ENCODE data around the gene NSUN5. TPM values are rescaled to one million over a fixed set of nuclear protein-coding genes. Genes with fewer than 3 reads are reported as not detected.
"Not testable (repeated sequence)": the region's sequence is repeated elsewhere in the genome, so short reads cannot be mapped to it uniquely, and the experiment has no call there.

The NSUN5 gene
- total RNA-seq, 2 experiments from 2014 or later: 66.7 to 67.7 TPM

DNA sequence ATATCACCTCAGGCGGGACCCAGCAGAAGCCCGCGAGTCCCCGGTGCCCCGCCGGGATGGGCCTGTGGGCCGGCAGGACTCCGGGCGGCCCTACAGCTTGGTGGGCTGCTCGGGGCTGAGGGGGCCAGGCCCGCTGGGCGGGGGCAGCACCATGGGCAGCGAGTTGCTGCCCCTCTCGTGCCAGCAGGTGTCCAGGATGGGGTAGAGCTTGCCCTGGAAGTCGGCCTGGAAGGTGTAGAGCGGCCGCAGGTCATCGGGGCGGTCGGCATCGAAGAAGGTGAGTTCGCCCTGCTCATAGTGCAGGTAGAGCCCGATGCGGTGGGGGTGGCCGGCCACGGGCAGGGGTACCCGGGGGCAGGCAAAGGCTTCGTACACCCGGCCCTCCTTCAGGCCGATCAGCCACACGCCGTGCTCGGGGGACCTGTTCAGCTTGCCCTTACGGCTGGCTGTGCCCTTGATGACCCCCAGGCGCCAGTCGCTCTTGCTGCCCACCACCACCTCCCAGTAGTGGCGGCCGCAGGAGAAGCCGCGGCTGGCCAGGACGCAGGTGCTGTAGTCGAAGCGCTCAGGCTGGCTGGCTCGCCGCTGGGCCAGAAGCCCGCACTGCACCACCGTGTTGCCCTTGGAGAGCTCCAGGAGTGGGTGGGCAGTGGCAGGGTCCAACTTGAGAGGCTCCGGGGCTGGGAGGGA, 4.3 kb upstream of the NSUN5 start:
- no peak for TF ChIP-seq EZH2phosphoT487 (IDR thresholded peaks at IDR 0.05; ENCODE audit: borderline replicate concordance, low read depth, low read length)
- TF ChIP-seq, protein P1, sequence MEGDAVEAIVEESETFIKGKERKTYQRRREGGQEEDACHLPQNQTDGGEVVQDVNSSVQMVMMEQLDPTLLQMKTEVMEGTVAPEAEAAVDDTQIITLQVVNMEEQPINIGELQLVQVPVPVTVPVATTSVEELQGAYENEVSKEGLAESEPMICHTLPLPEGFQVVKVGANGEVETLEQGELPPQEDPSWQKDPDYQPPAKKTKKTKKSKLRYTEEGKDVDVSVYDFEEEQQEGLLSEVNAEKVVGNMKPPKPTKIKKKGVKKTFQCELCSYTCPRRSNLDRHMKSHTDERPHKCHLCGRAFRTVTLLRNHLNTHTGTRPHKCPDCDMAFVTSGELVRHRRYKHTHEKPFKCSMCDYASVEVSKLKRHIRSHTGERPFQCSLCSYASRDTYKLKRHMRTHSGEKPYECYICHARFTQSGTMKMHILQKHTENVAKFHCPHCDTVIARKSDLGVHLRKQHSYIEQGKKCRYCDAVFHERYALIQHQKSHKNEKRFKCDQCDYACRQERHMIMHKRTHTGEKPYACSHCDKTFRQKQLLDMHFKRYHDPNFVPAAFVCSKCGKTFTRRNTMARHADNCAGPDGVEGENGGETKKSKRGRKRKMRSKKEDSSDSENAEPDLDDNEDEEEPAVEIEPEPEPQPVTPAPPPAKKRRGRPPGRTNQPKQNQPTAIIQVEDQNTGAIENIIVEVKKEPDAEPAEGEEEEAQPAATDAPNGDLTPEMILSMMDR (conservative IDR thresholded peaks at IDR 0.05; ENCODE audit: low read length): no peak
- Histone ChIP-seq H3K27ac (ENCODE audit: low read depth, low read length, poor library complexity, severe bottlenecking) (no peak overlapping the region), H2AFZ (ENCODE audit: low read length) (no peak overlapping the region), H4K20me1 (ENCODE audit: insufficient read depth, low read length) (no peaks in the 10 kb centered on the region), H3K36me3 (ENCODE audit: insufficient read depth, low read length) (no peaks in the 10 kb centered on the region), H3K4me2 (ENCODE audit: low read length) (no peak overlapping the region), H3K4me3 (ENCODE audit: low read depth, low read length, poor library complexity, severe bottlenecking) (no peak overlapping the region), H3K4me1 (ENCODE audit: insufficient read depth, low read length, poor library complexity, severe bottlenecking) (peaks cover 7% of the 10 kb centered on the region), H3K9me3 (ENCODE audit: low read length) (no peaks in the 10 kb centered on the region), H3K9me2 (ENCODE audit: insufficient read depth, low read length) (no peaks in the 10 kb centered on the region), H3K79me2 (ENCODE audit: insufficient read depth, low read depth, low read length) (peaks cover 5% of the 10 kb centered on the region; the same call in 1 of the 2 replicates)
- POLR2A ChIA-PET: no interaction called here
- BruUV-seq (replicated peaks): no TSS peak
- CTCF ChIA-PET (ENCODE audit: unreplicated experiment): no interaction called here
- DNase-seq (ENCODE audit: low spot score): no peak
- intact Hi-C loops (cut with micrococcal nuclease; ENCODE audit: unreplicated experiment): no loop called here

DNA sequence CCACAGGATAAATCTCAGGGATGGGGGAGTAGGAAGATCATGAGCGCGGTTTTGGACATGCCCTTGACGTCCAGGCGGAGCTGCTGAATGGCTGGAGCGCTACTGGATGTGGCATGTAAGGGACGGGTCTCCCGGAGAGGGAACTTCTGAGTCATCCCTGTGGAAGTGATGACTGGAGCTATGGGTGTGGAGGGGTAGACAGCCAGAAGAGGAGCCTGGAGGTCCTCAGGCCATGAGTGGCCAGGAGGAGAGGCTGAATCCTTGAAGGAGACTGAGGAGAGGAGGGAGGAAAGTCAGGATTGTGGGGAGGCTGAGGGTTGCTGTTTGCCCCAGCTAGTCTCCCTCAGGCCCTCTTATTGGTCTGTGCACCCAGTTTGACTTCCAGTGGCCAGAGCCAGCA, 2.8 kb upstream of the NSUN5 start:
- H3K4me2 ChIP-seq (ENCODE audit: low read length); BruUV-seq (replicated peaks); DNase-seq (ENCODE audit: low spot score); H4K20me1 ChIP-seq (ENCODE audit: insufficient read depth, low read length); H3K4me3 ChIP-seq (ENCODE audit: low read depth, low read length, poor library complexity, severe bottlenecking); intact Hi-C loops (cut with micrococcal nuclease; ENCODE audit: unreplicated experiment); H3K9me3 ChIP-seq (ENCODE audit: low read length); H3K27ac ChIP-seq (ENCODE audit: low read depth, low read length, poor library complexity, severe bottlenecking); CTCF ChIA-PET (ENCODE audit: unreplicated experiment); H2AFZ ChIP-seq (ENCODE audit: low read length); H3K9me2 ChIP-seq (ENCODE audit: insufficient read depth, low read length); POLR2A ChIA-PET: not testable (repeated sequence)
- H3K4me1 ChIP-seq (ENCODE audit: insufficient read depth, low read length, poor library complexity, severe bottlenecking): peaks cover 17% of the 10 kb centered on the region
- peaks cover 13% of the 10 kb centered on the region; the same call in 1 of the 2 replicates for H3K36me3 ChIP-seq (ENCODE audit: insufficient read depth, low read length)
- peaks cover 21% of the 10 kb centered on the region for H3K79me2 ChIP-seq (ENCODE audit: insufficient read depth, low read depth, low read length)

DNA sequence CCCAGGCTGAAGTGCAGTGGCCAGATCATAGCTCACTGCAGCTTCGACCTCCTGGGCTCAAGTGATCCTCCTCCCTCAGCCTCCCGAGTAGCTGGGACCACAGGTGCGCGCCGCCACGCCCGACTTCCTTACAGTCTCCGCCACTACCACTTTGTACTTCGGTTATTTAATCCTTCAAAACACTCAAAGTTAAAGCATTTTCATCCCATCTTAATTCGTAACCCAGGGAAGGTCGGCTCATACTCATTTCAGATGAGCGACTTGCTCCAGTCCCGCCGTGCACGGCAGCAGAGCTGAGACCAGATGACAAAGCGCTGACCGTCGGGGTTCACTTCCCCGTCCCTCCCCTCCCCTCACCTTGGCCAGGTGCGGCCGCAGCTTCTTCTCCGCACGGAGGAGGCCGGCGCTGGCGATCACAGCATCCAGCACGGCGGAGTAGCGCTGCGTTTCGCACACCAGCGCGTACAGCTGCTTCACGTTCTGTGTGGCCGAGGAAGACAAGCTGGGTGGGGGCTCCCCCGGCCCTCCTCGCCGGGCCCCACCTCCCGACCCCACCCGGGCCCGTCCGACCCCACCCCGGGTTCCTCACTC, 457 bp downstream of the NSUN5 start:
- DNase-seq (ENCODE audit: low spot score): no peak
- H2AFZ ChIP-seq (ENCODE audit: low read length): peak overlapping the region; percentile 26; the same call in 1 of the 2 replicates
- CTCF ChIA-PET (ENCODE audit: unreplicated experiment): no interaction called here

More for the DNA sequence above, 457 bp downstream of the NSUN5 start:
- H3K4me1 ChIP-seq (ENCODE audit: insufficient read depth, low read length, poor library complexity, severe bottlenecking): peaks cover 17% of the 10 kb centered on the region
- intact Hi-C loops (cut with micrococcal nuclease; ENCODE audit: unreplicated experiment): no loop called here
- H3K9me3 ChIP-seq (ENCODE audit: low read length): no peaks in the 10 kb centered on the region
- peaks cover 42% of the 10 kb centered on the region for H3K36me3 ChIP-seq (ENCODE audit: insufficient read depth, low read length)
- H4K20me1 ChIP-seq (ENCODE audit: insufficient read depth, low read length): 0 out of 2 replicates have a peak, but pooled peaks cover 4% of the 10 kb centered on the region
- H3K79me2 ChIP-seq (ENCODE audit: insufficient read depth, low read depth, low read length): peaks cover 23% of the 10 kb centered on the region
- POLR2A ChIA-PET: no interaction called here
- BruUV-seq (replicated peaks): TSS peak; percentile 61
- peak overlapping the region; percentile 72 for H3K4me2 ChIP-seq (ENCODE audit: low read length)
- H3K4me3 ChIP-seq (ENCODE audit: low read depth, low read length, poor library complexity, severe bottlenecking): peak overlapping the region; percentile 88
- H3K9me2 ChIP-seq (ENCODE audit: insufficient read depth, low read length): no peaks in the 10 kb centered on the region
- TF ChIP-seq, protein P1 (conservative IDR thresholded peaks at IDR 0.05; ENCODE audit: low read length): no peak
- TF ChIP-seq EZH2phosphoT487 (IDR thresholded peaks at IDR 0.05; ENCODE audit: borderline replicate concordance, low read depth, low read length): no peak
- peak overlapping the region; percentile 53 for H3K27ac ChIP-seq (ENCODE audit: low read depth, low read length, poor library complexity, severe bottlenecking)
